Measurements from ENCODE around the gene LRRC31. TPM values are rescaled to one million over a fixed set of nuclear protein-coding genes. Genes with fewer than 3 reads are reported as not detected.

LRRC31 gene
- total and polyA plus RNA-seq, 4 donors = 0.08 to 1.0 (median 0.29) TPM

DNA sequence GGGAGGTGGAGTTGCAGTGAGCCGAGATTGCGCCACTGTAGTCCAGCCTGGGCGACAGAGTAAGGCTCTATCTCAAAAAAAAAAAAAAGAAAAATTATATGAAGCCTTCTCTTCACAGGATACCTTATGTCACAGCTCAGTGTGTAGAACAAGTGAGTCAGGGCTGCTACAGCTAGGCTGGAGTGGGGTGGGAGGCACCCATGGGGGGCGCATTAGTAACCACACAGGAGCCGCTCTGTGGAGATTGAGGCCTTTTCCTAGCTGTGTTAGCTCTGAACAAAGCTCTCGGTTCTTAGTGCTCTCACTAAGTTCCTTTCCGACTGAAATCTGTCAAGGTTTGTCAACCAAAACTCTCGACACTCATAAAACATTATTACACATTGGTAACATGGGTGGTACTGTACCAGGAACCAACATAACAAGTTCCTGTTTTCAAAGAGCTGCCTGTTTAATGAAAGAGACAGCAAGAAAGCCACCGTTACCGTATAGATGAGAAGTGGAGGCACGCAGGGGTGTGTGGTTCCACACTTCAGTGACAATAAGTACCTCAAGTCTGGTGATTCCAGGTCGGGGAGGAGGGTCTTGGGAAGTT is 4.5 kb downstream of the LRRC31 start:
- no peak overlapping the region for H3K27ac ChIP-seq (ENCODE audit: low read depth in 1 of 2, low read length in 1 of 2)
- ATAC-seq (ENCODE audit: insufficient read depth, low FRiP score) = no peak
- no peak for TF ChIP-seq CTCF (IDR thresholded peaks at IDR 0.05; ENCODE audit: control extremely low read depth, extremely low read depth)

DNA sequence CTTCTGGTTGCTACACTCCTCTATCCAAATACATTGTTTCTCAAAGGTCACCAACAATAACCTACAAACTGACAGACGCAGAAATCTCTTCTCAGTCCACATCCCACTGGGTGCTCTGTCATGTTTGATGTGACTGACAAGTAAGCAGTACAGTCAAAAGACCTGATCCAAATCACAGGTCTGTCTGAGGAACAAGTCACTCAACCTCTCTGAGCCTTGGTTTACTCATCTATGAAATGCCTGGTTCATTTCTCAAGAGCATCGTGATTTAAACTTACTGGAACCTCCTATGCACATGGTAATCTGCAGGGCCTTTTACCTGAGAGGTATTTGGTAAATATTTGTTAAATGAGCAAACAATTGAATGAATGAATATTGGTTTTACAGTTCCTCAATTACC is 5.5 kb downstream of the LRRC31 start:
- Histone ChIP-seq H3K36me3 (ENCODE audit: control insufficient read depth in 4 of 4, insufficient read depth in 4 of 4, low read length in 4 of 4) (no peaks in the 10 kb centered on the region), H3K27ac (ENCODE audit: low read depth in 1 of 2, low read length in 1 of 2) (no peak overlapping the region), H3K4me3 (no peak overlapping the region), H3K4me1 (ENCODE audit: control insufficient read depth in 5 of 5, insufficient read depth in 5 of 5, low read length in 5 of 5) (no peaks in the 10 kb centered on the region), H3K9ac (ENCODE audit: insufficient read depth in 1 of 2, low read length in 2 of 2) (no peak overlapping the region), H3K27me3 (ENCODE audit: control insufficient read depth in 3 of 3, insufficient read depth in 3 of 3, low read length in 2 of 3) (no peaks in the 10 kb centered on the region), H3K9me3 (ENCODE audit: control insufficient read depth in 4 of 4, insufficient read depth in 3 of 4, low read length in 3 of 4) (no peaks in the 10 kb centered on the region)
- DNase-seq (no peak), ATAC-seq (ENCODE audit: insufficient read depth, low FRiP score) (no peak)
- 65 to 76% methylated on average over 2 of the region's 2 CpGs for WGBS, 2 donors
- no peak for TF ChIP-seq CTCF (IDR thresholded peaks at IDR 0.05; ENCODE audit: control extremely low read depth, extremely low read depth)

More for the DNA sequence above, 4.5 kb downstream of the LRRC31 start:
- no peak for DNase-seq
- no peak overlapping the region for H3K4me3 ChIP-seq
- H3K4me1 ChIP-seq (ENCODE audit: control insufficient read depth in 5 of 5, insufficient read depth in 5 of 5, low read length in 5 of 5) = no peaks in the 10 kb centered on the region
- H3K36me3 ChIP-seq (ENCODE audit: control insufficient read depth in 4 of 4, insufficient read depth in 4 of 4, low read length in 4 of 4) = no peaks in the 10 kb centered on the region
- no peak overlapping the region for H3K9ac ChIP-seq (ENCODE audit: insufficient read depth in 1 of 2, low read length in 2 of 2)
- H3K9me3 ChIP-seq (ENCODE audit: control insufficient read depth in 4 of 4, insufficient read depth in 3 of 4, low read length in 3 of 4) = no peaks in the 10 kb centered on the region
- H3K27me3 ChIP-seq (ENCODE audit: control insufficient read depth in 3 of 3, insufficient read depth in 3 of 3, low read length in 2 of 3) = no peaks in the 10 kb centered on the region
- WGBS, 2 donors = 38 to 53% methylated on average over 12 of the region's 12 CpGs

GRCh38 chr3:169863458-169863899 is 6.3 kb downstream of the LRRC31 start:
- 1% methylated on average over 6 of the region's 6 CpGs for WGBS, 2 donors
- no peaks in the 10 kb centered on the region for H3K9me3 ChIP-seq (ENCODE audit: control insufficient read depth in 4 of 4, insufficient read depth in 3 of 4, low read length in 3 of 4)

More at GRCh38 chr3:169863458-169863899, 6.3 kb downstream of the LRRC31 start:
- H3K36me3 ChIP-seq (ENCODE audit: control insufficient read depth in 4 of 4, insufficient read depth in 4 of 4, low read length in 4 of 4) = no peaks in the 10 kb centered on the region
- peak; percentile 92 for TF ChIP-seq CTCF (IDR thresholded peaks at IDR 0.05; ENCODE audit: control extremely low read depth, extremely low read depth)
- no peak overlapping the region for H3K27ac ChIP-seq (ENCODE audit: low read depth in 1 of 2, low read length in 1 of 2)
- H3K9ac ChIP-seq (ENCODE audit: insufficient read depth in 1 of 2, low read length in 2 of 2) = peak overlapping the region in 1 of 2 donors; percentile 52
- ATAC-seq (ENCODE audit: insufficient read depth, low FRiP score) (peak; percentile 88), DNase-seq (peak; percentile 77 to 88 (median 83))
- H3K27me3 ChIP-seq (ENCODE audit: control insufficient read depth in 3 of 3, insufficient read depth in 3 of 3, low read length in 2 of 3) = no peaks in the 10 kb centered on the region
- H3K4me3 ChIP-seq = no peak overlapping the region
- H3K4me1 ChIP-seq (ENCODE audit: control insufficient read depth in 5 of 5, insufficient read depth in 5 of 5, low read length in 5 of 5) = no peaks in the 10 kb centered on the region
